ENCODE results near the gene MYD88. TPM values are rescaled to one million over a fixed set of nuclear protein-coding genes. Genes with fewer than 3 reads are reported as not detected.
A peak's percentile ranks its signal among the peaks of the same experiment; 100 is the strongest.

MYD88 gene
- total RNA-seq, 2 donors from 2014 or later, result 11.9 to 33.3 TPM

GRCh38 chr3:38137615-38138348 is 679 bp upstream of the MYD88 start:
- intact Hi-C loops (cut with DNase I), result no loop called here
- 11 to 12% methylated on average over 20 to 22 of the region's 22 CpGs for WGBS, 2 donors
- H3K27ac ChIP-seq, result peak overlapping the region; percentile 87 to 97 (median 92)
- peak; percentile 38 for ATAC-seq
- peak in 1 of 4 donors; percentile 22 for DNase-seq
- no peaks in the 10 kb centered on the region for H3K27me3 ChIP-seq
- H3K36me3 ChIP-seq (replicated peaks in 1 of 2; ENCODE audit: insufficient read depth in 1 of 2, low read depth in 2 of 2), result no peaks in the 10 kb centered on the region
- TF ChIP-seq CTCF (IDR thresholded peaks at IDR 0.05) (peak in 1 of 7 experiments; percentile 2), POLR2A (IDR thresholded peaks at IDR 0.05) (no peak)
- H3K4me1 ChIP-seq, result peaks cover 57% of the 10 kb centered on the region
- peak overlapping the region; percentile 3 to 16 for H3K4me3 ChIP-seq
- no peaks in the 10 kb centered on the region for H3K9me3 ChIP-seq

GRCh38 chr3:38139191-38139590 is 730 bp downstream of the MYD88 start:
- 5 to 9% methylated on average over 8 of the region's 8 CpGs for WGBS, 2 donors
- H3K4me1 ChIP-seq, result peaks cover 43% of the 10 kb centered on the region
- intact Hi-C loops (cut with DNase I), result no loop called here

GRCh38 chr3:38139652-38140051 is 1.2 kb downstream of the MYD88 start:
- ATAC-seq (no peak), DNase-seq (no peak)
- H3K9me3 ChIP-seq, result no peaks in the 10 kb centered on the region
- H3K4me1 ChIP-seq, result peaks cover 38% of the 10 kb centered on the region
- intact Hi-C loops (cut with DNase I), result no loop called here
- H3K27ac ChIP-seq, result peak overlapping the region in 1 of 4 donors; percentile 87
- WGBS, 2 donors, result 86 to 100% methylated on average over 5 to 7 of the region's 7 CpGs
- H3K4me3 ChIP-seq, result no peak overlapping the region
- TF ChIP-seq POLR2A (IDR thresholded peaks at IDR 0.05), result no peak
- no peak for TF ChIP-seq CTCF (IDR thresholded peaks at IDR 0.05)
- H3K36me3 ChIP-seq (replicated peaks in 1 of 2; ENCODE audit: insufficient read depth in 1 of 2, low read depth in 2 of 2), result no peaks in the 10 kb centered on the region
- no peaks in the 10 kb centered on the region for H3K27me3 ChIP-seq

More at GRCh38 chr3:38139191-38139590, 730 bp downstream of the MYD88 start:
- no peaks in the 10 kb centered on the region for H3K36me3 ChIP-seq (replicated peaks in 1 of 2; ENCODE audit: insufficient read depth in 1 of 2, low read depth in 2 of 2)
- TF ChIP-seq CTCF (IDR thresholded peaks at IDR 0.05) (no peak), POLR2A (IDR thresholded peaks at IDR 0.05) (no peak)
- no peak for ATAC-seq
- peak in 1 of 4 donors; percentile 9 for DNase-seq
- H3K9me3 ChIP-seq, result no peaks in the 10 kb centered on the region
- peak overlapping the region; percentile 46 to 75 for H3K4me3 ChIP-seq
- peak overlapping the region in 3 of 4 donors; percentile 87 to 97 (median 92) for H3K27ac ChIP-seq
- no peaks in the 10 kb centered on the region for H3K27me3 ChIP-seq

- no peak overlapping the region for H3K27ac ChIP-seq
- intact Hi-C loops (cut with DNase I), result no loop called here
- 94% methylated on average over 12 to 13 of the region's 13 CpGs for WGBS, 2 donors
- peaks cover 29% of the 10 kb centered on the region for H3K4me1 ChIP-seq
- no peak overlapping the region for H3K4me3 ChIP-seq
- no peaks in the 10 kb centered on the region for H3K36me3 ChIP-seq (replicated peaks in 1 of 2; ENCODE audit: insufficient read depth in 1 of 2, low read depth in 2 of 2)
- peak in 1 of 4 donors; percentile 8 for DNase-seq
- TF ChIP-seq CTCF (IDR thresholded peaks at IDR 0.05) (no peak), POLR2A (IDR thresholded peaks at IDR 0.05) (no peak)
- H3K27me3 ChIP-seq, result no peaks in the 10 kb centered on the region
- H3K9me3 ChIP-seq, result no peaks in the 10 kb centered on the region
- ATAC-seq, result no peak
Observed at GRCh38 chr3:38140326-38141172, 2.1 kb downstream of the MYD88 start.
